SK-N-SH (cell line): Measurements from ENCODE around the gene SPATA32.

ENCODE experiments used
- FOXM1 ChIP-seq: IDR thresholded peaks from 2 replicates; pipeline ENCODE4 v1.4.0; 2012; ENCODE audit warnings: low read depth, mild to moderate bottlenecking
- YY1 ChIP-seq: IDR thresholded peaks from 2 replicates; pipeline ENCODE4 v1.4.0; 2012; ENCODE audit warnings: low read depth, mild to moderate bottlenecking
- TF ChIP-seq, protein P1 (sequence below): fragments of 200-600 bp; sonication (generic); IDR thresholded peaks from 2 replicates; pipeline ENCODE4 v1.6.1; 2017; ENCODE audit warnings: antibody characterized with exemption, mild to moderate bottlenecking, moderate library complexity

DNA sequence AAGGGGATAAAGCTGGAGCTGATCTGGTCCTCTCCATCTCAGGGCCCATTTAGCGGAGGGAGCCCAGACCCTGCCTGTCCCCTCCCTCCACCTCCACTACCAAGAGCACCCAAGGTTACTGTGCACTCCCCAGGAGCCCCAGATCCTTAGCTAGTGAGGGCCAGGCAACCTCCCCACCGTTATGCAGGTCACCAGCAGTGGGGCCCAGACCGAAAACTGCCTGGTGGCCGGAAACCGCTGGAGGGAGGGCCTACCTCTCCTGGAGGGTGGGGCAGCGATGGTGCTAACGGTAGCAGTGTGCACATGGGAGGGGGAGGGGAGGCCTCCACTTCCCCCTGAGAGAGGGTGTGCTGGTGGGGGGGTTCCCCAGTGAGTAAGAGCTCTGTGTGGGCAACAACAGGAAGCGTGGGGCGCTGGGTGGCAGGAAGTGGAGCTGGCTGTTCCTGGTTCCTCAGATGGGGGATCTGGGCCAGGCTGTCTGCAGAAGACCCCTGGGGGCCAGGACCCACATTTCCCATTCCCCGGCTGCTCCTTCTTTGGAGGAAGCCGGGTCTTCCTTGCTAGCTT is 35.8 kb downstream of the SPATA32 start:
- TF ChIP-seq, protein P1, sequence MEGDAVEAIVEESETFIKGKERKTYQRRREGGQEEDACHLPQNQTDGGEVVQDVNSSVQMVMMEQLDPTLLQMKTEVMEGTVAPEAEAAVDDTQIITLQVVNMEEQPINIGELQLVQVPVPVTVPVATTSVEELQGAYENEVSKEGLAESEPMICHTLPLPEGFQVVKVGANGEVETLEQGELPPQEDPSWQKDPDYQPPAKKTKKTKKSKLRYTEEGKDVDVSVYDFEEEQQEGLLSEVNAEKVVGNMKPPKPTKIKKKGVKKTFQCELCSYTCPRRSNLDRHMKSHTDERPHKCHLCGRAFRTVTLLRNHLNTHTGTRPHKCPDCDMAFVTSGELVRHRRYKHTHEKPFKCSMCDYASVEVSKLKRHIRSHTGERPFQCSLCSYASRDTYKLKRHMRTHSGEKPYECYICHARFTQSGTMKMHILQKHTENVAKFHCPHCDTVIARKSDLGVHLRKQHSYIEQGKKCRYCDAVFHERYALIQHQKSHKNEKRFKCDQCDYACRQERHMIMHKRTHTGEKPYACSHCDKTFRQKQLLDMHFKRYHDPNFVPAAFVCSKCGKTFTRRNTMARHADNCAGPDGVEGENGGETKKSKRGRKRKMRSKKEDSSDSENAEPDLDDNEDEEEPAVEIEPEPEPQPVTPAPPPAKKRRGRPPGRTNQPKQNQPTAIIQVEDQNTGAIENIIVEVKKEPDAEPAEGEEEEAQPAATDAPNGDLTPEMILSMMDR: no peak
- TF ChIP-seq FOXM1: no peak
- TF ChIP-seq YY1: no peak
